ENCODE measurements around the gene TWSG1. TPM values are rescaled to one million over a fixed set of nuclear protein-coding genes. Genes with fewer than 3 reads are reported as not detected.

Gene TWSG1
- total RNA-seq, 1 experiment from 2014 or later: 43.7 TPM

DNA sequence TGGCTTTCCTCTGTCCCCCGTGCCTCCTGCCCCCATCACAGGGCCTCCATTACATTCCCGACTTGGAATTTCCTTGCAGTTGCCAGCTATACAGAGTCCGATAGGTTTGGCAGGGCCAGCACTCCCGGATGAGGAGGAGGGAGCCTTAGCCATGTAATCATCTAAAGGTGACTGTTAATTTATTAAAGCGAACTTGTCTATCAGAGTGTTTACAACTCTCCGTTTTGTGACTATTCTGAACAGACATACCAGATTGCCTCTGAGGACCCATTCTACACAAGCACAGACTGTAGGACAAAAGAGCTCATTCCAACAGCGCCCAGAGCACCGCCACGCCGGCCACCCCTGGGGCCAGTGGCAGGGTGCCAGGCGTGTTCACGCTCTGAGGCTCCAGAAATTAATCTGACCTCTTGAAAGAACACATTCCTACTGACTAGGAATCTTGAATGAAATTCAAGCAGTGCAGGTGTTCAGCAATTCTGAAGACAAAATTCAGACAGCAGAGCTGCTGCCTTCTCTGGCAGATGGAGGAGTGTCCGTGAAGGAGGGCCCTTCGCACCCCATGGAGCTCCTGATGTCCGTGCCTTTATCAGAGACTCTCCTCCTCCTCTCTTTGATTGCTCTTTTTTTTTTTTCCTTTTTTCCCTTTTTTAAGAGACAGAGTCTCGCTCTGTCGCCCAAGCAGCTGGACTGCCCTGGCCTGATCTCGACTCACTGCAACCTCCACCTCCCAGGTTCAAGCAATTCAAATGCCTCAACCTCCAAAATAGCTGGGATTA lies 82.7 kb downstream of the TWSG1 start:
- no peaks in the 10 kb centered on the region for H3K4me1 ChIP-seq
- no peaks in the 10 kb centered on the region for H3K27me3 Mint-ChIP-seq (ENCODE audit: insufficient read depth, unreplicated experiment)
- no peak overlapping the region for H3K4me3 ChIP-seq (ENCODE audit: low read depth, low read length)
- no peak for TF ChIP-seq CTCF (IDR thresholded peaks at IDR 0.05; ENCODE audit: insufficient read depth in 1 of 2, low read depth in 1 of 2, low read length in 1 of 2, severe bottlenecking in 1 of 2, unreplicated experiment in 1 of 2)
- no peaks in the 10 kb centered on the region for H3K4me1 Mint-ChIP-seq (ENCODE audit: low read depth, unreplicated experiment)
- H3K4me3 Mint-ChIP-seq (ENCODE audit: unreplicated experiment): no peak overlapping the region
- no peak overlapping the region for H3K27ac Mint-ChIP-seq (ENCODE audit: unreplicated experiment)
- POLR2A ChIA-PET: no interaction called here
- no peaks in the 10 kb centered on the region for H3K36me3 Mint-ChIP-seq (ENCODE audit: insufficient read depth, unreplicated experiment)
- H3K27me3 ChIP-seq (replicated peaks; ENCODE audit: control insufficient read depth, insufficient read depth, low read length): no peaks in the 10 kb centered on the region
- no TSS peak for BruUV-seq (replicated peaks)
- H3K9me3 ChIP-seq: no peaks in the 10 kb centered on the region
- CTCF ChIA-PET: no interaction called here
- H3K36me3 ChIP-seq (ENCODE audit: control insufficient read depth, insufficient read depth, low read length): no peaks in the 10 kb centered on the region
- no peak for DNase-seq
- intact Hi-C loops (cut with micrococcal nuclease; ENCODE audit: unreplicated experiment): no loop called here
- H3K9me3 Mint-ChIP-seq (ENCODE audit: unreplicated experiment): no peaks in the 10 kb centered on the region

GRCh38 chr18:9418047-9418690 lies 83.6 kb downstream of the TWSG1 start:
- no peaks in the 10 kb centered on the region for H3K27me3 ChIP-seq (replicated peaks; ENCODE audit: control insufficient read depth, insufficient read depth, low read length)
- no peaks in the 10 kb centered on the region for H3K27me3 Mint-ChIP-seq (ENCODE audit: insufficient read depth, unreplicated experiment)
- BruUV-seq (replicated peaks): no TSS peak
- intact Hi-C loops (cut with micrococcal nuclease; ENCODE audit: unreplicated experiment): no loop called here
- H3K9me3 Mint-ChIP-seq (ENCODE audit: unreplicated experiment): no peaks in the 10 kb centered on the region
- DNase-seq: no peak
- H3K4me3 ChIP-seq (ENCODE audit: low read depth, low read length): no peak overlapping the region
- no peak overlapping the region for H3K27ac Mint-ChIP-seq (ENCODE audit: unreplicated experiment)
- H3K4me1 ChIP-seq: no peaks in the 10 kb centered on the region
- ChIA-PET CTCF (interaction anchor here (1.0 kb wide), 1 partner anchor 26 kb away, joined by 3 read pairs; no protein-coding TSS in a partner anchor), POLR2A (no interaction called here)
- H3K4me1 Mint-ChIP-seq (ENCODE audit: low read depth, unreplicated experiment): no peaks in the 10 kb centered on the region
- H3K36me3 ChIP-seq (ENCODE audit: control insufficient read depth, insufficient read depth, low read length): no peaks in the 10 kb centered on the region
- H3K4me3 Mint-ChIP-seq (ENCODE audit: unreplicated experiment): no peak overlapping the region
- no peaks in the 10 kb centered on the region for H3K36me3 Mint-ChIP-seq (ENCODE audit: insufficient read depth, unreplicated experiment)
- TF ChIP-seq CTCF (IDR thresholded peaks at IDR 0.05; ENCODE audit: insufficient read depth in 1 of 2, low read depth in 1 of 2, low read length in 1 of 2, severe bottlenecking in 1 of 2, unreplicated experiment in 1 of 2): no peak
- H3K9me3 ChIP-seq: no peaks in the 10 kb centered on the region; the same call in 1 of the 2 replicates

DNA sequence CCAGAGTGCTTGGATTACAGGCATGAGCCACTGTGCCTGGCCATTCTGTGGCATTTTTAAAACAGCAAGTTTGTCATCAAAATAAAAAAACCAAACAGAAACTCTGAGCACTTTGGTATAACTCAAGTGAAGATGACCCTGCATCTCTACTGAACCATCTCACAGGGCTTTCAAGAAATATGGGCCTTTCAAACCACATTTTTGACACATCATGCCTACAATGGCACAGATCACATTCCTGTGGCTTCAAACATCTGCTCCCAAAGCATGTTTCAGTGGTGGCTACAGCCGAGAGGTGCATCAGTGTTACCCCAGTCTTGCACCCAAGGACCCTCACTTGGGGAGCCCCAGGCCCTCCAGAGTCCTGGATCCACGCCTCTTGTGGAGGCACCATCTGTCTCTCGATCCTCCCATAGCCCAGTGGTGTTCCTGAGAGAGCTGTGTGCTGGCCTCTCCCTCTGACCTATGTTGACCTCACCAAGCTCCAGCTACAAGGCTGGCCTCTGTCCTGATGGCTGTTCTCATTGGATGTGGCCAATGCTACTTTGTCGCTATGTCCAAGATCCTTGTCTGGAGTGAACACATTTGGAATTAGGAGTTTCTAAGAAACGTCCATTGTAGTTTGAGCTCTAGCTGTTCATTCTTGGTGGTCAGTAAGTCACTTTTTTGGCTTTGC lies 85.5 kb downstream of the TWSG1 start:
- DNase-seq: no peak
- Mint-ChIP-seq H3K27ac (ENCODE audit: unreplicated experiment) (no peak overlapping the region), H3K9me3 (ENCODE audit: unreplicated experiment) (no peaks in the 10 kb centered on the region), H3K36me3 (ENCODE audit: insufficient read depth, unreplicated experiment) (no peaks in the 10 kb centered on the region), H3K27me3 (ENCODE audit: insufficient read depth, unreplicated experiment) (no peaks in the 10 kb centered on the region), H3K4me1 (ENCODE audit: low read depth, unreplicated experiment) (no peaks in the 10 kb centered on the region), H3K4me3 (ENCODE audit: unreplicated experiment) (no peak overlapping the region)
- no peaks in the 10 kb centered on the region for H3K36me3 ChIP-seq (ENCODE audit: control insufficient read depth, insufficient read depth, low read length)
- POLR2A ChIA-PET: no interaction called here
- H3K9me3 ChIP-seq: peaks cover 7% of the 10 kb centered on the region; the same call in 1 of the 2 replicates
- no peak overlapping the region for H3K4me3 ChIP-seq (ENCODE audit: low read depth, low read length)
- TF ChIP-seq CTCF (IDR thresholded peaks at IDR 0.05; ENCODE audit: insufficient read depth in 1 of 2, low read depth in 1 of 2, low read length in 1 of 2, severe bottlenecking in 1 of 2, unreplicated experiment in 1 of 2): no peak
- no peaks in the 10 kb centered on the region for H3K27me3 ChIP-seq (replicated peaks; ENCODE audit: control insufficient read depth, insufficient read depth, low read length)
- no TSS peak for BruUV-seq (replicated peaks)
- no peaks in the 10 kb centered on the region for H3K4me1 ChIP-seq
- intact Hi-C loops (cut with micrococcal nuclease; ENCODE audit: unreplicated experiment): no loop called here
- CTCF ChIA-PET: no interaction called here
